ENCODE data around the gene KLF8.
A peak's percentile ranks its signal among the peaks of the same experiment; 100 is the strongest.
"Not testable (repeated sequence)": the region's sequence is repeated elsewhere in the genome, so short reads cannot be mapped to it uniquely, and the experiment has no call there.

KLF8 gene

DNA sequence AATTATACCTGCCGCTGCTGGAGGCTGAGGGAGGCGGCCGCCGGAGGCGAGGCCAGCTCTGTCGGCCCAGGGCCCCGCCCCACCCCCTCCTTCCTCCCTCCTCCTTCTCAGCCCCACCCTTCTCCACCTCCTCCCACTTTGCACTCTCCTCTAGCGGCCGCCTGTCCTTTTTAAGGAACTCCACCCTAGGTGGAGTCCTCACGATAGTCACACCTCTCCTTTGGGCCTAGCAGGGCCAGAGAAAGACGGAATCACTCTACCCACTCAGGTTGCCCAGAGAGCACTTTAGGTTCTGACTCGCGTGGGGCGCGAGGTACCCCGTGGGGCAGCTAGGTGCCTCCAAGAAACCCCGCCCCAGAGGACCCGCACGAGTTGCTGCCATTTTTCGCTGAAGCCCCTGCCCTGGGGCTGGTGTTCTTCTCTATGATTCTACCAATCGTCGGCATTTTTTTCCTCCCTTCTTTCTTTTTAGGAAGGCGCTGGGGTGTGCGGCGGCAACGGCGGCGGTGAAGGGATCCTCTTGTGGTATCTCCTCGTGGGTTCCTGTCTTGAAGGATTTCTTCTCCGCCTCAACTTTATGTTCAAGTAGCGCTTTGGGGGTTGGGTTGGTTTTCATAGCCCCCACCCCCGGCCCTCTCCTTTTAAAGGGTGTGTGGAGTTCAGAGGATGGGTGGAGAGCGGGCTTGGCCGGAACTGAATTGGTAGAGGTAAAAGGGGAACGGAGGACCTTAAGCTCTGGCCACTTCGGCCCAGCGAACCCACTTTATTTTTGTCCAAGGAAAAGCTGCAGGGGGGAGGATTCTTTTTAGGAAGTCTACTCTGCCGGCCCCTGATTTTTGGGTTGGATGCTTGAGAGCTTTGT lies at the start of gene KLF8:
TSS of gene KLF8 (plus strand) at position 136 of the 862 bp plus-strand sequence. CDS start 979 bp downstream, outside the sequence.
- no peak for DNase-seq (ENCODE audit: low spot score)

DNA sequence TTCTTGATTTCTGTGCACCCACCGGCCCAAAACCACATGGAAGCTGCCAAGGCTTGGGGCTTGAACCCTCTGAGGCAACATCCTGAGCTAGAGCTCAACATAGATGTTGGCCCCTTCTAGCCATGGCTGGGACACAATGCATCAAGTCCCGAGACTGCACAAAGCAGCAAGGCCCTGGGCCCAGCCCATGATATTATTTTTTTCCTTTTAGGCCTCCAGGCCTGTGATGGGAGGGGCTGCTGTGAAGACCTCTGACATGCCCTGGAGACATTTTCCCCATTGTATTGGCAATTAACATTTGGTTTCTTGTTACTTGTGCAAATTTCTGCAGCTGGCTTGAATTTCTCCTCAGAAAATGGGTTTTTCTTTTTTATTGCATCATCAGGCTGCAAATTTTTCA lies 25.2 kb upstream of the KLF8 start:
- DNase-seq (ENCODE audit: low spot score), result not testable (repeated sequence)

GRCh38 chrX:56211701-56212100 lies 20.5 kb upstream of the KLF8 start:
- DNase-seq (ENCODE audit: low spot score), result no peak

- no peak for DNase-seq (ENCODE audit: low spot score)
Measured at GRCh38 chrX:56216332-56216731, 15.8 kb upstream of the KLF8 start.

DNA sequence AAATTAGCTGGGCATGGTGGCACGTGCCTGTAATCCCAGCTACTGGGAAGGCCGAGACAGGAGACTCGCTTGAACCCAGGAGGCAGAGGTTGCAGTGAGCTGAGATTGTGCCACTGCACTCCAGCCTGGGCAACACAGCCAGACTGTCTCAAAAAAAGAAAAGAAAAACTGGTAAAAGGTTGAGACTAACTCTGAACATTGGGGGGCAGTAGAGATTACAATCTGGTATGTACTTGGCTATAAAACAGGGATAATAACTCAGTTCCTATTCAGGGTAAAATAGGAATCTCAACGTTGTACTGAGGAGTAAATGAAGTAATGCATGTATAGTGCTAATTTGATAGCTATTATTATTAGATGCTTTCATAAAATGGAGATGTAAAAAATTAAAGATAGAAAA lies 12.5 kb upstream of the KLF8 start:
- DNase-seq (ENCODE audit: low spot score), result no peak

DNA sequence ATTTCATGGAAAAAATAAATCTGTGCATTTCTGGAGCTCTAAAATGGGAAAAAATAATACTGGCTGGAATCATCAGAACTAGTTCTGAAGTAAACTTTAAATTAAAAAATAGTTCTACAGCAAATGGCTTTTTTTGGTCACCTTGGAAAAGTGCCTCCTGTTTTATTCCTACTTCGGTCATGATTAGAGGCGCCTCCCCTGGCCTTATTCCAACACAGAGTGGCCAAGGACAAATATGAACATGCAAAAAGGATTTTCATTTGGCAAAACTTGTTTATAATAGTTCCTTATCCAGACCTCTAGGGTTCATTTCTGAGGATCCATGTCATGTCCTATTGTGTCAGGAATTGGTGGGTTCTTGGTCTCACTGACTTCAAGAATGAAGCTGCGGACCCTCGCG lies 11.1 kb upstream of the KLF8 start:
- no peak for DNase-seq (ENCODE audit: low spot score)

DNA sequence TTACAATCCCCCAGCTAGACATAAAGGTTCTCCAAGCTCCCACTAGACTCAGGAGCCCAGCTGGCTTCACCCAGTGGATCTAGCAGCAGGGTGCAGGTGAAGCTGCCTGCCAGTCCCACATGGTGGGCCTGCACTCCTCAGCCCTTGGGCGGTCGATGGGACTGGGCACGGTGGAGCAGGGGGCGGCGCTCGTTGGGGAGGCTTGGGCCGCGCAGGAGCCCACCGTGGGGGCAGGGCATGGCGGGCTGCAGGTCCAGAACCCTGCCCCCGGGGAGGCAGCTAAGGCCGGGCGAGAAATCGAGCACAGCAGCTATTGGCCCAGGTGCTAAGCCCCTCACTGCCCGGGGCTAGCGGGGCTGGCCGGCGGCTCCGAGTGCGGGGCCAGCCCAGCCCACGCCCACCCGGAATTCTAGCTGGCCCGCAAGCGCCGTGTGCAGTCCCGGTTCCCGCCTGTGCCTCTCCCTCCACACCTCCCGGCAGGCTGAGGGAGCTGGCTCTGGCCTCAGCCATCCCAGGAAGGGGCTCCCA lies 9.6 kb upstream of the KLF8 start:
- no peak for DNase-seq (ENCODE audit: low spot score)

DNA sequence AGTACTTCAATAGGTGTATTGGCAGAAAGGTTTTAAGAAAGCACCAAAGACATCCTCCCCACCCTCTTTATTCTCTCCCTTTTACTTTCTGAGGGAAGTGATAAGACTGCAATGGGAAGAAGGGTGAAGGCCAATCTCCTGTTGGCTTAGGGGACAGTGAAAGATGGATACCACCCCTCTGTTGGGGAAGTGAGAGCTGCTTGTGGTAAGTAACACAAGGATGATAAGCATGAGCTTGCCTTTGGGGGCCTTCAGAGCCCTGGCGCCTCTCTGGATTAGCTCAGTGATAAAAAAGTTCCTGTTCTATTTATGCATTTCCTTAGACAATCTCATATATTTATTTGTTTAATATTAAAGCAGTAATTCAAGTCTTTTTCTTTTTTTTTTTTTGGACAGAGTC lies 5.2 kb upstream of the KLF8 start:
- DNase-seq (ENCODE audit: low spot score), result no peak

- no peak for DNase-seq (ENCODE audit: low spot score)
Measured at GRCh38 chrX:56228914-56229313, 3.2 kb upstream of the KLF8 start.

DNA sequence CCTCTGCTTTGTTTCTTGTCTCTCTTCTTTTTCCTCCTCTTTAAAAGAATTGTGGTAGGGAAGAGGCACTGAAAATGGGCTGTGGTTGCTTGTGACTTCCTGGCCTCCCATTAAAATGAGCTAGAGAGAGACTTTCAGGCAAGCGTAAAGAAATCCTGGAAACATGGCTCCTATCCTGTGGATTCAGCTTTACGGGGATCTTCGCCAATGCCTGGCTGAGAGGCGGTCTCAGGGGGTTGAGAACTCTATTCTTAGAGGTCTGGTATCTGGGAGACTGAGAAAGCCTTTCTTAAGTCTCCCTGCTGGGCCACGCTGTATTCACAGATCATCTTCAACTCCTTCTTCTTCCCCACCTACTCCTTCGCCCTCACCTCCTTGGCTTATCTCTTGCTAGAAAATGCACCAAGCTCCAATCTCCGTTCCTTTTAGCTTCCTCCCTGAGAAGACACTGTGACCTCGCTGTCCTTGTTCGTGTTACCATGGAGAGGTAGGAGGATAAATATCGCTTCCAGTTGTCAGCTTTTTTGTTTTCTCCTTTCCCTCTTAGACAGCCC lies 542 bp upstream of the KLF8 start:
- DNase-seq (ENCODE audit: low spot score), result no peak

GRCh38 chrX:56233100-56233499 lies 944 bp downstream of the KLF8 start:
- DNase-seq (ENCODE audit: low spot score), result no peak

DNA sequence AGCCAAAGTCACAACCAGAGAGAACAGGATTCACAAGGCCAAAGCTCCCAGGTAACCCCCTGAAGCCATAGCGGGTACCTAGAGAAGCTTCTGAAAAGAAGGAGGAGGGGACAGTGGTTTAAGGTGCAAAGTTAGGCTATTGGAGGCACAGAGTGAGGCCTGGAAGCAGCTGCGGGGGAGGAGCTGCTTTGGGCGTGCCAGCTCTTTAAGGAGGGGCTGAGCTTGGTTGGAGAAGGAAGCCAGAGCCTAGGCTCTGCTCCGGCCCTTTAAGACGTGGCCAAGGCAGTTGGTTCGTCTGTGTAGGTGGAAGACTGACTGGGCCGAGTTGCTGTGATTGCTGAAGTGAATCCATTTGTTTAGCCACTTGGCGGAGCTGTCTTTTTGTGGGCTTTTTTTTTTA lies 1.5 kb downstream of the KLF8 start:
- no peak for DNase-seq (ENCODE audit: low spot score)

- peak; percentile 44 for DNase-seq (ENCODE audit: low spot score)
Measured at GRCh38 chrX:56248492-56248891, 16.3 kb downstream of the KLF8 start.

DNA sequence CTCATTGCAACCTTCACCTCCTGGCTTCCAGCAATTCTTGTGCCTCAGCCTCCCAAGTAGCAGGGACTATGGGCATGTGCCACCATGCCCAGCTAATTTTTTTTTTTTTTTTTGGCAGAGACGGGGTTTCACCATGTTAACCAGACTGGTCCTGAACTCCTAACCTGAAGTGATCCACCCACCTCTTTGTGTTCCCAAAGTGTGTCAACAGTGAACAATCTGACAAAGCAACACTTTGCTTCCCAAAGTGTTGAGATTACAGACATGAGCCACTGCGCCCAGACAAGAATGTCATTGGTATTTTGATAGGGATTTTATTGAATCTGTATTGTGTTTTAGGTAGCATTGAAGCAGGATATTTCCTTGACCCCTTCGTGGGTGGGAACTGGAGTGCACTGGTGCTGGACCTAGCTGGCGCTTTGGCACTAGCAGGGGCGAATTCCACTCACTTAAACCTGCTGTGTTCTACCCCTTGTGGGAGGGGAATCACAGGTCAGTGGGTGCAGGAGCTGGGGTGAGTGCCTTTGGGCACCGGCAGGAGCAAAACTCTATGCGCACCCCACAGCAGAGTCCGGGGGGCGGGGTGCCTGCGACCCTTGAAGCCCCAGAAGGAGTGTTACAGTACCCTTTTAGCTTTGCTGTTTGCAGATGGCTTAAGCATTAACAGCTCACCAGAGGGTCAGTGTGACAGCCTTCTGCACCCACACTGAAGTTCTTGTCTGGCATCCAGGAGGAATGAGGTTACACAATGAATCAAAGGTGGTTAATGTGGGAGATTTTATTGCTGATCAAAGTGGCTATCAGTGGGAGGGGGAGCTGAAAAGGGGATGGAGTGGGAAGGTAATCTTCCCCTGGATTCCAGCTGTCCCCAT lies 21.9 kb downstream of the KLF8 start:
- DNase-seq (ENCODE audit: low spot score), result no peak

DNA sequence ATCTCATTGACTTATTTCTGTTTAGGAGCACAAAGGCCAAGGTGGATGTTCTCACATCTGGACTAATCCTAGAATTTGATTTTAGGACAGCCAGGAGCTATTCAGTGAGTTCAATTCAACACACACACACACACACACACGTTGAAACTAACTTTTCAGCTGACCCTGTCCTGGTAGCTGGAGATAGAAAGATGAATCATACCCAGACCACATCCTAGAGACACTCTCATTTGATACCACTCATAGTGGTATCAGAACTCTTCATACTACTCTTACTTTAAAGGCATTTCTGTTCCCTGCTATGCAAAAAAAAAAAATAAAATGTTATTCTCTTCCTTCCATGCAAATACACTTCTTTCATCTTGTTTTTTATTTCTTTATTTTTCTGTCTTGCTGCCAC lies 36.7 kb downstream of the KLF8 start:
- DNase-seq (ENCODE audit: low spot score), result no peak

DNA sequence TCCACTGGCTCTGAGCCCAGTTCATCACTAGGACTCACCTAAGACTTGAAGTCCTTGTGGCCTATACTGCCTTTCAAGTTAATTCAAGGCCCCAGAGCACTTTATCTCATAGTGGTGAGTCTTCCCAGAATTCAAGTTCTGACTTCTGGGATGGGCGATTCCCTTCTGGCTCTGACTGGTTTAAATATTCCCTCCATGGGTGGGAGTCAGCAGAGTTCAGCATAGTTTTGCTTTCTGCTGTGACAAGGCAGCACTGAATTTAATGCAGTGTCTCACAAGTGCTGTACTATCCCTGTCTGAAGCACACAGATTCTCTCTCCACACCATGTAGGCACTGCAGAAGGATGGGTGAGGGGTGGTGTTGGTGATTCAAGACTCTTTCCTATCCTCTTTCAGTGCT lies 46.5 kb downstream of the KLF8 start:
- DNase-seq (ENCODE audit: low spot score), result no peak

- no peak for DNase-seq (ENCODE audit: low spot score)
Measured at GRCh38 chrX:56279863-56280262, 47.7 kb downstream of the KLF8 start.

- peak; percentile 16 for DNase-seq (ENCODE audit: low spot score)
Measured at GRCh38 chrX:56281789-56282188, 49.6 kb downstream of the KLF8 start.

DNA sequence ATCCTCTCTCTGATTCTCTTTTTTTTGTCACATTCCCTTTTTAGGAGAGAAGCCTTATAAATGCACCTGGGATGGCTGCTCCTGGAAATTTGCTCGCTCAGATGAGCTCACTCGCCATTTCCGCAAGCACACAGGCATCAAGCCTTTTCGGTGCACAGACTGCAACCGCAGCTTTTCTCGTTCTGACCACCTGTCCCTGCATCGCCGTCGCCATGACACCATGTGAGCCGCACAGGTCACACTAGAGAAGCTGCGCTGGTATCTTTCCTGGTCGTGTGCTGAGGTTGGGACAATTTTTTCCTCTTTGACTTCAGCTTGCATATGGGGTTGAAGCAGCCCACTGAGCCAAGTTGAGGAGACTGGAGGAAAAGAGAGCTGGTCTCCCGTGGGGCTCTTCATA lies 52.1 kb downstream of the KLF8 start:
- no peak for DNase-seq (ENCODE audit: low spot score)

GRCh38 chrX:56288608-56289007 lies 56.5 kb downstream of the KLF8 start:
- no peak for DNase-seq (ENCODE audit: low spot score)

- DNase-seq (ENCODE audit: low spot score), result no peak
Measured at GRCh38 chrX:56289449-56289848, 57.3 kb downstream of the KLF8 start.

DNA sequence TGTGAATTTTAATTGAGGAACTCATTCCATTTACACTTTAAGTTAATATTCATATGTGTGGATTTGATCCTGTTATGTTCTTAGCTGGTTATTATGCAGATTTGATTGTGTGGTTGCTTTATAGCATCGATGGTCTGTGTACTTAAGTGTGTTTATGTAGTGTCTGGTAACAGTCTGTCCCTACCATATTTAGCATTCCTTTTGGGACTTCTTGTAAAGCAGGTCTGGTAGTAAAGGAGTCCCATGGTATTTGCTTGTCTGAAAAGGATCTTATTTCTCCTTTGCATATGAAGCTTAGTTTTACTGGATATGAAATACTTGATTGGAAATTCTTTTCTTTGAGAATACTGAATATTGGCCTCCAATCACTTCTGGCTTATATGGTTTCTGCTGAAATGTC lies 76.6 kb downstream of the KLF8 start:
- no peak for DNase-seq (ENCODE audit: low spot score)

GRCh38 chrX:56309881-56310280 lies 77.7 kb downstream of the KLF8 start:
- DNase-seq (ENCODE audit: low spot score), result no peak
